ENCODE data around the gene STARD8.

DNA sequence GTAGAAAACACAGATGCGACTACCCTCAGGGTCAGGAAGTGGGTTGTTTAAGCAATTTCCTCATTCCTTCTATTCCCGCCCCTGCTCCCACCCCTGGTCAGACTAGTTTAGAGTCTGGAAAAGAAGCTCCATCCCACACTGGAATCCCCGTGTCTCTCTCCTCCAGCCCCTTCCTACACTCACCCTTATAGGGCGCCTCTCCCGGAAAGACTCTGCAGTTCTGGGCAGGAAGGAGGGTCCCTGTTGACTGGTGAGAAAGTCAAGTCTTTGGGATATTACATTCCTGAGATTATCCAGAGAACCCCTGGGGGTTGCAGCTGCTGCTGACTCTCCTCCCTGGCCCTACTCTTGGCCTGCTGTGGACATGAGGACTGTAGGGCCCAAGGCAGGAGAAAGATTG, 11.9 kb downstream of the STARD8 start:
- TF ChIP-seq CTCF (IDR thresholded peaks at IDR 0.05) (no peak), EZH2 (IDR thresholded peaks at IDR 0.05; ENCODE audit: borderline replicate concordance, insufficient read depth, low read depth, low read length, poor library complexity, severe bottlenecking) (no peak)

Measured in B cell (primary cell).